Activated naive CD4-positive, alpha-beta T cell (primary cell): ENCODE measurements around the gene CHKA.

Experiments
- DNase-seq, 4 experiments: peaks; one replicate each; lab custom pipeline; 2025; lab: John Stamatoyannopoulos, UW

The CHKA gene

DNA sequence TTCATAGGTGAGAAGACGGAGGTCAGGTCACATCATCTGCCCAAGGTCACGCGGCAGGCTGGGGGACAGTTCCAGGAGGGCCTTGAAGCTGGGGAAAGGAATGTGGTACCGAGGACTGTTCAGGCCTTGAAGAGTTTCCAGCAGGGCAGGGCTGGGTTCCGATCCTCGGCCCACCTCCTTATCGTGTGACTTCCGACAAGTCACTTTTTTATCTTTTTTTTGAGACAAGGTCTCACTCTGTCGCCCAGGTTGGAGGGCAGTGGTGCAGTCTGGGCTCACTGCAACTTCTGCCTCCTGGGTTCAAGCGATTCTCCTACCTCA is 90.1 kb downstream of the CHKA start:
- DNase-seq, result peak in 1 of 4 experiments; percentile 23

DNA sequence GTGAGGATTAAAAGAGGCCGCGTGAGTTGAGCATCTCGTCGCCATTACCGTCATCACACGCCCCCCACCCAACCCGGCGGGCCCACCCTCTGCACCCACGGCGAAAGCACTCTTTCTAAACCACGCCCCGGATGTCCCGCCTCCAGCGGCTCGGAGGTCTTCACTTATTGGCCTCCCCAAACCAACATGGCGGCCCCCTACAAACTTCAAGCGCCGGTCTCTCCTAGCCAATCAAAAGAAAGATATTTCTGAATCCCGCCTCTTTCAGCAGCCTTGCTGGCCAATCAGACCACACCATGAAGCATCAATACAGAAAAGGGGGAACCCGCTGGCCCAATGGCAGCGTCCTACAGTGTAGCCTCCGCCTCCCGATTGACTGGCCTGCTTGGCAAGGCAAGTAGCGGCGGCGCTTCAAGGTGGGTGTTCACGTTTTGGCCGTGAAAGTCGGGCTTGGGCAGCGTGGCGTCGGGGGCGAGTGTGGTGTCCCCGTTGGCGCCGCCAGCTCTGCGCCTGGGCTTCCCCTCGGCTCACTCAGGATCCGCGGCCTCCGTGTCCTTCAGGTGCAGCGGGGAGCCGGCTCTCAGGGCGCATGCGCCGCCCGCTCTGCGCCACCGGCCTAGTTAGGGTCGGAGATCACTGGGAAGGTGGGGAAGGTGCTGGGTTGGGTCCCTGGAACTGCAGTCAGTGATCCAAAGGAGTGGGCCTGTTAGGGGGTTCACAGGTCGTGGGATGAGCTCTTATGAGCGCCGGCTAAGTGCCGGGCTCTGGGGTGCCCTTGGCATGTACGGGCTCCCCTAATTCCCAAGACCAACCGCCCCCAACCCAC is 90.7 kb downstream of the CHKA start, which contains the start of gene NDUFS8:
Gene NDUFS8, plus strand, starts transcription at position 364 of the 826 bp plus-strand sequence. CDS start 1,471 bp downstream, outside the sequence.
- peak; percentile 87 to 96 (median 92) for DNase-seq

DNA sequence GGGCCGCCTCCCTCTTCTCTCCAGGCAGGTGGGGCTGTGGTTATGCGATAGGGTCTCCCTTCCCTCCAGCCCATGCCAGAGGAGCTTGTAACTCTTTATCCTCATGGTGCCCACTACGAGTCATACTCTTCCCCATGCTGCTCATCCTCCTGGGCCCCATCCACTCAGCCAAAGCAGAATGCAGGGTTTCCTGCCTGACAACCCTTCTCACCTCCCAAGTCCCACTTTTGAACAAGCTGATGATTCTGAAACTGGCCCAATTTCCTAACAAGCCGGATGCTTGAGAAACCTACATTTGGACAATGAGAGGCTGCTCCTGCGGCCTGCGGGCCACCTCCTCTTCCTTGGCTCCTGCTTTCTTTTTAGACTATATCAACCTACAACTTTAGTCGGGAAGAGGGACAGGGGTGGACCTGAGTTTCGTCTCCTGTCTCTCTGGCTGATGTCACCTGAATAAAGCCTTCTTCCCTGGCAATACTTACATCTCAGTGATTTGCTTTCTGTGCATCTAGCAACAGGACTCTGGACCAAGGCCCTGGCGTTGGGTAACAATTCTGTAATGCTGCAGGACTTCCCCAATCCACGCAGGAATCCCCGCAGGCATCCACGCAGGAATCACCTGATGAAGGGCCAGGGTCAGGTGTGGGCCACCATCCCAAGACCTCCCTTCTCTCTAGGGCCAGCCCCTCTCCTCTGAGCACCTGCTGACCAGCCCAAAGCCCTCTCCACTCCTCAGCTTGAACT is 92.2 kb downstream of the CHKA start:
- no peak for DNase-seq

DNA sequence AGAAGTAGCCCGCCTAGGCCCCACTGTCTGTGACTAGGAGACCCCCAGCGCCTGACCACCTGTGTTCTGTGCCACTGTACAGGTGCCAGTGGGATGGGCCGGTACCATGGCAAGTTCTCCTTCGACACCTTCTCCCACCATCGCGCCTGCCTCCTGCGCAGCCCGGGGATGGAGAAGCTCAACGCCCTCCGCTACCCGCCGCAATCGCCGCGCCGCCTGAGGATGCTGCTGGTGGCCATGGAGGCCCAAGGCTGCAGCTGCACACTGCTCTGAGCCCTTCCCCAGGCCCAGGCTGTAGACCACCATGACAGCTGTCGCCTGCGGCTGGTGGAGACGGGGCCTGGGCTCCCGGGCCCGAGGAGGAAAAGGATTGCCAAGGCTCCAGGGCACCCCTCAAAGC is 93.5 kb downstream of the CHKA start:
- no peak for DNase-seq

DNA sequence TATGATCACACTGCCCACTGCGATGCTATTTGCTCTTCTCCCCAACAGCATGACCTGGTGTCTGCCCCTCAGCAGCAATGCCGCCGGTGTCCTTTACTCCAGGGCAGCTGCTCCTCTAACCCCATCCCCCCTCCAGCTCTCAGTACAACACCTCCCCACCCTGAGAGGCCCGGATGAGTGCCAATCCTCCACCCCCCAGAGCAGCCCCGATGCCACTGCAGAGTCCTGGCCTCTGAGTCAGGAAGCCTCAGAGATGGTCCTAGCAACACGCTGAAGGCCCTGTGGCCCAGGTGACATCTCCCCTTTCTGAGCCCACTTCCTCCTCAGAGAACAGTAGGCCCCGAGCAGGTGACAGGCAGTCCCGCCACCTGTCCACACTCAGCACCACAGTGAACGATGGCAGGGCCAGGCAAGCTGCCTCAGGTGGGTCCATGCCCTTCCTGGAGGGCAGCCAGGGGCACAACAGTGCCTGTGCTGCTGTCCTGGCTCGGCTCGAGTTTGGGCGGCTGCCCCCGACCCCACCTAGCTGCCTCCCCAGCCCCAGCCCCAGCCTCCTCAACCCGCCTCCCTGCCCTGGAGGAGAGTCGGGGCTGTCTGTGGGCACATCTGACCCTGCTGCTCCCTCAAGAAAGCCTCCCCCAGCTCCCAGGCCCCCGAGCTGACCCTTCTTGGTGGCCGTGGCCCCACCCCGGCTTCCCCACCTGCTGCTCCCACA is 94.6 kb downstream of the CHKA start:
- no peak for DNase-seq

DNA sequence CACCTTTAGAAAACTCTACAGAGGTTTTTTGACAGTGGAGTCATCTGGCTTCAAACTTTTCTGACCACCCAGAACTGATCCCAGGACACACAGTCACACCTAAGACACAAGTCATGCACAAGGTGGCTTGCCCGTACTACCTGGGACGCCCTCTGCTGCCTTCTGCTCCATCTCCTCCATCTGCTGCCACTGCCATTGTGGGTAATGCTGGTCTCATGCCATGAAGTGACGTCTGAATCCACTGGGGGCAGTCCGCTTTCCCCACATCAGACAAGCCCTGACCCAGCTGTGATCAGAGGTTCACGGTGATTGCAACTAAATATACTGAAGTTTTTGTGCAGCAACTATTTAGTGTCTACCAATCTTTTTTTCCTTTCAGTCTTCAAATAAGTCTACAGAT is 96.1 kb downstream of the CHKA start:
- DNase-seq, result no peak

DNA sequence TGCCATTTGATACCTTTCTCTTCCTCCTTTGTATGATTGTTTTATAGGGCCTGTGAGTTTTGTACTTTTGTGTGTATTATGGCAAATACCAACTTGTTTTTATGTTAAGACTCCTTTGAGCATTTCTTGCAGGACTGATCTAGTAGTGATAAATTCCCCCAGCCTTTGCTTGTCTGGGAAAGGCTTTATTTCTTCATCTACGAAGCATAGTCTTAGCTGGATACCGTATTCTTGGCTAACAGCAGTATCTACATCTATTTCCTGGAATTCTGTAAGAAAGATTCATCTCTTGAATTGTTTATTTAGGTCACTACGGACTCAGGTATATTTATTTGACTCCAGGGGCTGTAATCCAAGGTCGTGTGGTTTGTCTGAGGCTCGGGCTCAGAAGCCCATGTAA is 96.7 kb downstream of the CHKA start:
- DNase-seq, result no peak

DNA sequence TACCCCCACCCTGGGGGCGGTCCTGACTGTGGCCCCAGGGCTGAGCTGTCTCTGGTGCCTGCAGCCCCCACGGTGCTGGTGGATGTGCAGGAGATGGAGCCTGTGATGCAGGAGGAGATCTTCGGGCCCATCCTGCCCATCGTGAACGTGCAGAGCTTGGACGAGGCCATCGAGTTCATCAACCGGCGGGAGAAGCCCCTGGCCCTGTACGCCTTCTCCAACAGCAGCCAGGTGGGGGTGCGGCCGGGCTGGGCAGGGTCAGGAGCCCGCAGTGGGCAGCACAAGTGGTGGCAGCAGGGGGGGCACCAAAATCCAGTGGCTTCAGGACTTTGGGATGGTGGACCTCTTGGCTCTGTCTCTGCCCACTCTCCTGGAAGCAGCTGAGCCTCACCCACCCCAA is 98.7 kb downstream of the CHKA start:
- DNase-seq, result no peak

DNA sequence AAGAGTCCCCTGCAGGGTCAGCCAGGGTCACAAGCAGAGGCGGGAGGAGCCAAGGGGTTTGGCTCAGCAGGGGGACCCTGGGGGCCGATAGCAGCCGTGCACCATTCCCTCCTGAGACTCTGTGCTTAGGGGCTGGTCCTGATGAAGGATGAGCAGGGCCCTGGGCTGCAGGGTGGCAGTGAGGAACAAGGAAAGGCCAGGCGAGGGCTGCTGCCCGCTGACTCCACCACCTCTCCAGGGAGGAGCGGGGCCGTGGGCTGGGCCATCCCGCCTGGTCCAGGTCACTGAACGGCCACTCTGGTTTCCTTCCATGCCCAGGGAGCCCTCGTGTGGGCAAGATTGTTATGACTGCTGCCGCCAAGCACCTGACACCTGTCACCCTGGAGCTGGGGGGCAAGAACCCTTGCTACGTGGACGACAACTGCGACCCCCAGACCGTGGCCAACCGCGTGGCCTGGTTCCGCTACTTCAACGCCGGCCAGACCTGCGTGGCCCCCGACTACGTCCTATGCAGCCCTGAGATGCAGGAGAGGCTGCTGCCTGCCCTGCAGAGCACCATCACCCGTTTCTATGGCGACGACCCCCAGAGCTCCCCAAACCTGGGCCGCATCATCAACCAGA is 99.9 kb downstream of the CHKA start:
- DNase-seq, result no peak

DNA sequence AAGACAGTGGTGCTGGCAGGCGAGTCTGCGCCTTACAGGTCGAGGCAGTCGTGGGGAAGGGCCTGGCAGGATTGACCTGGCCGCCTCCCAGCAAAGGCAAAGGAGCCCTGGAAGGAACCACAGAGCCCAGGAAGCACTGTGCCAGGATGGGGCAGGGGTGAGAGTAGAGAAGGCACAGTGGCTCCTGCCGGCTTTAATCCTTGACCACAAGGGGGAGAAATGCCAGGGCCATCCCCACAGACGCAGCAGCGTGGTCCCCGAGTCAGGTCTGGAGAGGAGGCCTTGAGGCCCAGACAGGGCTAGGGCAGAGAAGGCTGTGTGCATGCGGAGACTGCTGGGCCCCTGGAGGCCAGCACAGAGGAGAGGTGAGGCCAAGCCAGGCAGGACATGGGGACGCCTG is 100.6 kb downstream of the CHKA start:
- DNase-seq, result no peak

DNA sequence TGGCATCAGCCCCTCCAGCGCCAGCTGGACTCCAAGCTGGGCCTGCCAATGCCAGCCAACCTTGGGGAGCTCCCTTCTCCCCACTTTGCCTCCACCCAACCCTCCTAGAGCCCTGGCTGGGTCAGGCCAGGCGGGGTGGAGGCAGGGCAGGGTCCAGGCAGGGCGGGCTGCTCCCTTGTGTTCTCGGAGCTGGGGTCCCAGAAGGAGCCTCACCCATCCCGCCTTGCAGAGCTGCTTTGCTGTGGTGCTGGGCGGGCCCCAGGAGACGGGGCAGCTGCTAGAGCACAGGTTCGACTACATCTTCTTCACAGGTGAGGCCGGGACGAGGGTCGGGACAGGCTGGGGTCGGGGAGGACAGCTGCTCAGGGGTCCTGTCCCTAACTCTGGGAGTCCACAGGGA is 101.7 kb downstream of the CHKA start:
- no peak for DNase-seq

DNA sequence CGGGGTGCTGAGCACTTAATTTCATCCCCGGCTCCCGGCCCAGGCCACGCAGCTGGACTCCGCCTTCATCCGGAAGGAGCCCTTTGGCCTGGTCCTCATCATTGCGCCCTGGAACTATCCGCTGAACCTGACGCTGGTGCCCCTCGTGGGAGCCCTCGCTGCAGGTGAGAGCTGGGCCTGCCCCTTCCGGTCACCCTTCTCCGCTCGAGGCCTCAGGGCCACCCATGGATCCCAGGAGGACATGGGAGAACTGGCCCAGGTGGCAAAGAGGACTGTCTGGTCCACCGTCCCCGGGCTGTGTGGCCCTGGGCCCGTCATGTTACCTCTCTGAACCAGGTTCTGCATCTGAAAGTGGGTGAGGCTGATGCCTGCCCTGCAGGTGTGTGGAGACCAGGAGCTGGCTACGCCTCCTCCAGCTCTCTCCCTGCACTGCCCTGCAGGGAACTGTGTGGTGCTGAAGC is 102.4 kb downstream of the CHKA start:
- DNase-seq, result no peak

DNA sequence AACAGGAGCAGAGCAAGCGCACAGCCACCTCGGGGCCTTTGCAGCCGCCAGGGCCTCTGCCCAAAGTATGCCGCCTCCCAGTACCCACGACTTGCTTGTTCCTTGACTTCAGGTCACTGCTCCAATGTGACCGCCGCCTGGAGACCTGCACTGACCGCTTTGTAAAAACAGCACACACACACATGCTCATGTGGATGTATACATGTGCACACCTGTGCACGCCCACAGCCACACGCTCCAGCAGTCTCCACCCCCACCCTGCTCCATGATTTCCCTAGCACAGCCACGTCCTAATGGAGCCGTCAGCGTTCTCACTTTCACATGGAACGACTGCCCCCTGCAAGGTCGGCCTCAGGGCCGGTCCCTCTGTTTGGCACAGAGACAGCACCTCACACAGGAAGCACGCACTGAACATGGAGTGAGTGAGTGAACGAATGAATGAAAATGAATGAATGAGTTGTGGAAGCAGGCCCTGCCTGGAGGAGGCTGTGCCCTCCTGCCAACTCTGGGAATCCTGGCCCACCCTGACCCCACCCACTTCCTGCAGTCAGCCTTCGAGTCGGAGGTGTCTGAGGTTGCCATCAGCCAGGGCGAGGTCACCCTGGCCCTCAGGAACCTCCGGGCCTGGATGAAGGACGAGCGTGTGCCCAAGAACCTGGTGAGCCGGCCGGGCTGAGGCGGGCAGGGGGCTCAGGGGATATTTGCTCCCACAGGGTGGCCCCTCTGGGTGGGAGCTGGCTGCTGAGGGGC is 103.0 kb downstream of the CHKA start:
- DNase-seq, result no peak

DNA sequence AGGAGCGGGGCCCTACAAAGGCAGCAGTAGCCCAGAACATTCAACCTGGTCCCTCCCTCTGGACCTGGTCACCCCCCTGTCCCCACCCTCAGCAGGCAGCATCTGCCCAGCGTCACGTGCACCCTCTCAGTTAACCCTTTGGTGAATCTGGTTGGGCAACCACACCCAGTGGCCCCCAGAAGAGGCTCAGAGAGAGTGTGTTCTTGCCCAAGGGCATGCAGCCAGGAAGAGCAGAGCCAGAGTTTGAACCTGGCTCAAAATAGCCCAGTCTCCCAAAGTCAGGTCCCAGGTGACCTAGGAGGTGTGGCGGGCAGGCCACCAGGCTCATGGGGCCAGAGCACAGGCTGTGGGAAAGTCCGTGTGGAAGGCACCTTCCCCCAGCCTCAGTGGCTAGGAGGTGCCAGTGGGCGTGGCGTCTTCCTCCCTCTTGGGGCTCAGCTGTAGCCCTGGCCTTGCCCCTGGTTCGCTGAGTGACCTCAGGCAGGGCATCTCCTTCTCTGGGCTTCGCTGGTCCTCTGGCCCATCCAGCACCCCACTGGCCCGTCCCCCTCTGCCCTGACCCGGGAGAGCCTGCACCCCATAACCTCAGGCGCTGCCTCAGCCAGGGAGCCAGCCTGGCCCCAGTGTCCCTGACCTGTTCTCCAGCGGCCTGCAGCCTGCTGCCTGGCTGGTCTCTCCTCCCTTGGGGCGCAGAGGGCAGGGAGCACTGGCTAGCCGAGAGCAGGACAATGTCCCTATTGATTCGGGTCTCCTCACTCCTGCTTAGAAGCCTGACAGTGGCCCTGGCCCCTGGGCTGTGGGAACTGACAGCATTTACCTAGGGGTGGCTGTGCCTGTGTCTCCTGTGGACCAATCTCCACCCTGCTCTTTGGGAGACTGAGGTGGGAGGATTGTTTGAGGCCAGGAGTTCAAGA is 104.0 kb downstream of the CHKA start:
- DNase-seq, result no peak

DNA sequence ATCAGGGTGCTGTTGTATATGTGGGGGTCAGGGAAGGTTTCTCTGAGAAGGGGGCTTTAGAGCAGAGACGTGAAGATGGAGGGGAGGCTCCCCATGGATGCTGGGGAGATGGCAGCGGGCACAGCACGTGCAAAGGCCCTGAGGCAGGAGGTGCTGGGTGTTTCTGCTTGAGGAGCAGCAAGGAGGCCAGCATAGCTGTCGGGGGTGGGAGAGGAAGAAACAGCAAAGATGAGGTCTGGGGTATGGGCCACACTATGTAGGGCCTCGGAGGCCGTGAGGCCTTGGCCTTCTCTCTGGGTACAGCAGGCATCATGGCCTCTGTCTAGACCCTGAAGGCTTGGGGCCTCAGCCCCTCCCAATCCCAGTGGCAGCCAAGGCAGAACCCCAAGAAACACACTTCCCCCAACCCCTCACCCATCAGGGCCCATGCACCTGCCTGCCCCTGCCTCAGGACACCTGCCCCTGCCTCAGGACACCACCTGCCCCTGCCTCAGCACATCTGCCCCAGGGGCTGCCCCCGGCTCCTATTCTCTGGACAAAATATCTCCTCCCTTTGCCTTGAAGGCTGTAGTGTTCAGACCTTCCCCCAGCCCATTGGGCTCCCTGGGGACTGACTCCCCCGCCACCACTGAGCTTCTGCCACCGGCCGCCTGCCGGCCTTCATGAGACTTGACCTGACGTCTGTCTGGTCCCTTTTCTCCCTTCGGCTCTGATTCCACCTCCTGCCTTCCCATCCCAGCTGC is 104.9 kb downstream of the CHKA start:
- DNase-seq, result no peak

DNA sequence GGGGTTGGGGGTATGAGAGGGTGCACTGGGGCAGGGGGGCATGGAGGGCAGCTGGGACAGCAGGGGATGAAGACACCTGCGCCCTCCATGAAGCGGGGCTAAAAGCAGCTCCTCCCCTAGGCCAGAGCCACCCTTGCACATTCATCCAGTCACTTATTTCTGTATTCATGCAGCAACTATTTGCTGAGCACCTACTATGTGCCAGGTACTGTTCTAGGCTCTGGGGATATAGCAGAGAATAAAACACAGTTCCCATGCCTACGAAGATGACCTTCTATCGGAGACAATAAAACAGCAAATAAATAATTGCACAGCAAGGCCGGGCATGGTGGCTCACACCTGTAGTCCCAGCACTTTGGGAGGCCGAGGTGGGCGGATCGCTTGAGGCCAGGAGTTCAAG is 105.7 kb downstream of the CHKA start:
- DNase-seq, result no peak

DNA sequence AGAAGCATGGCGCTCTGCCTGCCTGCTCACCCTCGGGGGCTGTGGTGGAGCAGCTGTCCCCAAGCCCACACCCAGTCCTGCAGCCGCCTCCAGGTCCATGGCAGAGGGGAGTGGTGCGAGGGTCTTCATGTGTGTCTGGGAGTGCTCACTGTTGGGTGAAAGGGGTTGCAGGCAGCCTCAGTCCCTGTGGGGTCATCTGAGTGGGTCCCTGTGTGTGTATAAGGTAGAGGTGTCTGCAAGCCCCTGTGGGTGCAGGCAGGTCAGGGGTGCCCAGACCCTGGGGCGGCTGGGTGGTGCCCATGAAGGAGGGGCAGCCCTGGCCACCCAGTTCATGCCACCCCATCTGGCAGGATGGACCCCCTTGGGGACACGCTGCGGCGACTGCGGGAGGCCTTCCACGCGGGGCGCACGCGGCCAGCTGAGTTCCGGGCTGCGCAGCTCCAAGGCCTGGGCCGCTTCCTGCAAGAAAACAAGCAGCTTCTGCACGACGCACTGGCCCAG is 106.2 kb downstream of the CHKA start:
- DNase-seq, result no peak

DNA sequence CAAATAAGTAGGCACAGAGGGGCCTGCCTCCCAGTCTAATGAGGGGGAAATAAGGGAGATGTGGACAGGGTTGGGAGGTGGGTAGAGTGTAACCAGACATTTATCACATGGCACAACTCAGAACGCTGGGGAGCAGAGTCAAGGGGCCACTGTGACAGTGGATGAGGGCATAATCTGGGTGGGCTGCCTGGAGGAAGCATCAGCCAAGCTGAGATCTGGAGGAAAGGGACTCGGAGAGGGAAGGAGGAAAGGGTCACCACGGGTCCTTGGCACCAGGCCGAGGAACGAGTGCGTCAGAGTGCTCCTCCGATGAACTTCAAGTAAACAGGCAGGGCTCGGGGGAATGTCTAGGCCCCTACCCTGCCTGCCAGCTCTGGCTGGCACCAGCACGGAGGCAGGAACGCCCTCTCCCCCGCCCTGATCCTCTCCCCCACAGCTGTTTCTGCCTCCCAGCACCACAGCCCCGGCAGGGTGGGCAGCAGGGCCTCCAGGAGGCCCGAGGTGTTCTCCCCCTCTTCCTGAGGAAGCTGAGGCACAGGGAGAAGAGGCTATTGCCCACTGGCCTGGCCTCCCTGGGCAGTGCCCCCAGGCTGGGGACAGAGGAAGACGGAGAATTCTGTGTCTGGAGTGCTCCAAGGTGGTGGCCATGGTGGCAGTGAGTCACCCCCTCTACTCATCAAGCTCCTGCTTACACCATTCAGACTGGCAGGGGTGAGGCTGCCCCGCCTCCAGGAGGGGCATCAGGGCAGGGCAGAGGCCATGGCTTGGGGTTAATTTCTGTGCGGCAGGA is 106.8 kb downstream of the CHKA start:
- no peak for DNase-seq
